NCI-H2171 (cell line): ENCODE results near the gene TAS2R39.
A peak's percentile ranks its signal among the peaks of the same experiment; 100 is the strongest.

Source experiments
- DNase-seq: peaks from one replicate; lab custom pipeline; 2025; lab: John Stamatoyannopoulos, UW

The TAS2R39 gene

DNA sequence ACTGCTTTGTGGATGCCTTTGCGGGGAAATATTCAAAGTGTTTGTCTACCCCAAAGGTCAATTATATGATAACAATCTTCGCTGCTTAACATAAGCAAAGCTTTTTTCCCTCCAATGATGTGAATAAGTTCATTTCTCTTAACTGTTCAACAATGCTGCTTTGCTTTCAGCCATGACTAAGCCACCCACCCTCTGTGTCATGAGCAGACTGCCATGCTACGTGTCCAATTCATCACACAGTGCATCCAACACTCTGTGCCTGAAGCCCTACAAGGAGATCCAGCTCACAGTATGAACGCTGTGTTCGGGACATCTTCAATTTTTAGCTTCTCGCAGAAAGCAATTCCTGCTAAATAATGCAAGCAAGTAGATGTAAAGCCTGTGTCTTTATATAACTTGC is 32.9 kb downstream of the TAS2R39 start:
- DNase-seq: no peak

DNA sequence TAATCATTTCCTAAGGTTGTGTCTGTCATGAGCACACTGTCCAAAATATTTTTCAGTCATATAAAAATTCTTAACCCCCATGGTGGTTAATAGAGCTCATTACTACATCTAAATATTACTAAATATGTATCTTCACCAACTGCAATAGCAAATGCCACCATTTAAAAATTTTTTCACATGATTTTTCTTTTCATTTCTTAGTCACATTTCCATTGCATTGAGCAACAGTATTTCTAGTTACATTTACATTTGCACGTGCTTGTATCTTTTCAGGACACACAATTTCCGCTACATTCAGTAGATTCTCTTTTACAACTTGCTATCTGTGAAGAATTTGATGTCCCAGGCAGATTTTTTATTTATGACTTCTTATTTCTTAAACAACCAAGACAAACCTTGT is 33.5 kb downstream of the TAS2R39 start:
- DNase-seq: no peak

DNA sequence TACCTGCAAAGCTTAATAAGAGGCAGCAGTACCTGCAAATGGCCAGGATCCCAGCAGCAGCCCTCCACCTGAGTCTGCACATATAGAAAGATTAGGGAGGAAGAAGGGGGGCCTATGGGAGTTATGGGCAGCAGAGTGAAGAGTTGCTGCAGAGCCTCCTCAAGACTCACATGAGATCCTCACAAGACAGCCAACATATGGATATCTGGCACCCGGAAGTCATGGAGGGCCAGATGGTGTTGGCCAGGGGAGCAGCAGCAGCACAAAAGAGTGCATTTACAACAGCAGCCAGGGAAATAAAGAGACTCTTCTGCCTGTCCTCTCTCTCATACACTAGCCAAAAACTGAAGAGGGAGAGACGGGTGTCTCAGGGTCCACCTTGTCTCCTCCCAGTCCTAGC is 34.6 kb downstream of the TAS2R39 start:
- peak; percentile 40 for DNase-seq

DNA sequence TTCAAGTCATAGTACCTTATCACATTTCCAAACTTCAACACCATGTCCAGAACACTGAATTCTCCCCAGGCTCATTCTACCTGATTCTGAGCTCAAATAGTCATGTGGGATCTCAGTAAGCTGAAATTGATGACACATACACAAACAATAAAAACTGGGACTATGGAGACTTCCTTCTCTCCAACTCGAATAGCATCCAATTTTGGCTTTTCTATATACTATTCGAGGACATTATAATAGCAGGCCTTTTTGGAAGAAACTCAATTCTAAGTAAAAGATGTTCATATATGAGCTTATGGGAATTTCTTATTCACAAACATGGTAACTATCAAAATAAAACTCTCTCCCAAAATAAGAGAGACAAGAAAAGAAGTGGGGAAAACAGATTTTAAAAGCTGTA is 38.1 kb downstream of the TAS2R39 start:
- no peak for DNase-seq

DNA sequence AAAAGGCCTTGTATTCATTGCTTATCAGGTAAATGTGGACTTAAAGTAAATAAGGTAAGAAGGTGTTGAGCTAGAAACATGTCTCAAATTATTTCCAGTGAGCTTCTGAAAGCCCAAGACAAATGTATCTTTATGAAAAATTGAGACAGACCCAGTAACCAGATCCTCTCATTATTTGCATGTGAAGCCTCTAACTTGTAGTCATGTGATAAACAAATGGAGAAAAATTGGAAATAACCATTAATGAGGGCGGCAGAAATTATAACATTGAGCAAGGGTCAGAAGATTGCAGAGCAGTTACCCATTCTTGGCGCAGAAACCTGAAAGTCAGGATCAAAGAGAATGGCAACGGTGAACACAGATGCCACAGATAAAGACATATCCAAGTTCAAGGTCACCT is 38.5 kb downstream of the TAS2R39 start, which contains the start of gene TAS2R40:
Gene TAS2R40 (plus strand): TSS at position 301 of the 400 bp plus-strand sequence. CDS start 42 bp downstream, at position 343.
- no peak for DNase-seq

DNA sequence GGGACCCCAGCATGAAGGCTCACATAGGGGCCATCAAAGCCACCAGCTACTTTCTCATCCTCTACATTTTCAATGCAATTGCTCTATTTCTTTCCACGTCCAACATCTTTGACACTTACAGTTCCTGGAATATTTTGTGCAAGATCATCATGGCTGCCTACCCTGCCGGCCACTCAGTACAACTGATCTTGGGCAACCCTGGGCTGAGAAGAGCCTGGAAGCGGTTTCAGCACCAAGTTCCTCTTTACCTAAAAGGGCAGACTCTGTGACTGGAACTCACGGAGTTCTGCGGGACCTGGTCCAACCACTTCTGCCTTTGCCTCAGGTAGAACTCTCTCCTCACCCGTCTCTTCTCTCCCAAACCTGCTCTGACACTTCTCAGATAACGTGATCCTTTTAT is 39.6 kb downstream of the TAS2R39 start:
- DNase-seq: no peak

DNA sequence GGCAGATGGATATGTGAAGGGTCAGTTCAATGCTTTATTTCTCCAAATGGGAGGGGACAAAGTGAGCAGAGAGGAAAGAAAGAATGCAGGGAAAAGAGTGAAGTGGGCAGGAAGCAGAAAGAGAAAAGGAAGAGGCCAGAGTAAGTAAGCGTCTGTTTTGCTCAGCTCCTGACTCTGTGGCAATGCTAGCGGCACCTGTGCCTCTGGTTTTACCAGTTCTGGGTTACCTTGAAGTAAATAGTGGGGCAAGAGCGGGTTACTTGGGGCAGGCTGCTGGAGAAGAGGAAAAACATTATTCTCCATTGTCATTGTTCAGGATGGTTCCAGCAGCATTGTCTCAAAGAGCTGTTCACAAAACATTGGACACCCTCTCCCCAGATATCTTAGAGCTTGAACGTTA is 40.6 kb downstream of the TAS2R39 start:
- DNase-seq: no peak

DNA sequence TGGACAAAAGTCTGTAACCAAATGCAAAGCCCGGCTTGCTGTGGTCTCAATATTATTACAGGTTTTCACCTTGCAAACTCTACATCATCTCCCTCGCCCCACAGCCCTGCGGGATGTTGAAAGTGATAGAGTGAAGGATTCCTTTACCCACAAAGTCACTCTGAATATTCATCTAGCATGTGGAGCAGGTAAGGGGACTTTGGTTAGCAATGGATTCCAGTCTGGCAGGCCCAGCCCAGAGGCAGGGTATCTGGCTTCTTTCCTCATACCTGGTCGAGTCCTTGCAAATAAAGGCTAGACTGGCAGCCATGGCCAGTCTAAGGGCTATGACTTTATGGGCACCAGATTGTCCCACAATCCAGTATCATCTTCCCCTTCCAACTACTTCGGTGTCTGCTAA is 41.8 kb downstream of the TAS2R39 start:
- DNase-seq: no peak

DNA sequence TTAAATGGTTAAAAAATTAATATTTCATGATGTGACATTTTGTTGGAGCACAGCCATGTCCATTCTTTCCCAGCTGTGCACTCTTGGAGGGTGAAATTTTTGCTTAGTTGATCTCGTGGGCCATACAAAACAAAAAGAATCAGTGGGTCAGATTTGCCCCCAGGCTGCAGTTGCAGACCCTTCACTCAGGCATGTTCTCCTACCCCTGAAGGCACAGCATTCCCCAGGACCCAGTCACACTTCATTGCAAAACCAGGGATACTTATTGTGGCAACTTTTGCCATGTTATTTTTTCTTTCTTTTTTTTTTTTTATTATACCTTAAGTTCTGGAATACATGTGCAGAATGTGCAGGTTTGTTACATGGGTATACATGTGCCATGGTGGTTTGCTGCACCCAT is 44.6 kb downstream of the TAS2R39 start:
- DNase-seq: no peak

DNA sequence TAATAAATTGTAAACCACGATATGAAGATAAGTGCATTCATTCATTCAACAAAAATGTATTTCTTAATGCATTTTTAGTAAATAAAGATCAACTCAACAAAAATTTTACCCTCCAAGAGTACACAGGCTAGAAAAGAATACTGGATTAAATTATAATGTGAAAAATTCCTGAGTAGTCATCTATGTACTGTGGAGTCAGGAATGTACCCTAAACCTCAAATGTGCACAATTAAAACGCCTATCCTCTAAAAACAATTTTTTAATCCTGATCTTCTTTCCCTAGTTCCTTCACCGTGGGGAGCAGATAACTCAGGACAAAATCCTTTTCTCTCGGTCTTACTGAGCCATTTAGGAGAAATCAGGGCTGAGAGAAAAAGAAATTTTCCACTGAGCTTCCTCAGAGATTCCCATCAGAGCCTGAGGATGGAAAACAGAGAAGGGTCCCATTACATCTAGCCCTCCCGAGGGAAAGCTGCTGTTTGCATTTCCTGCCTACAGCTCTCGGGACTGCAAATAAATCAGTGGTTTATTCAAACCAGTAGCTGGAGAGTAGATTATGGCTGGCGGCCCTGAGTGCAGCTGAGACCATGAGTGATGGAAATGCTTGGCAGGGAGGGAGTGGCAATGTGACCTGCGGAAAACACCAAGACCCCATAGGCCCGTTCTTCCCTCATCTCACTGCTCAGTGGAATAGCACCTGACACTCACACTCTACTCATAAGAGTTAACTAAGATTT is 46.0 kb downstream of the TAS2R39 start:
- peak; percentile 72 for DNase-seq

DNA sequence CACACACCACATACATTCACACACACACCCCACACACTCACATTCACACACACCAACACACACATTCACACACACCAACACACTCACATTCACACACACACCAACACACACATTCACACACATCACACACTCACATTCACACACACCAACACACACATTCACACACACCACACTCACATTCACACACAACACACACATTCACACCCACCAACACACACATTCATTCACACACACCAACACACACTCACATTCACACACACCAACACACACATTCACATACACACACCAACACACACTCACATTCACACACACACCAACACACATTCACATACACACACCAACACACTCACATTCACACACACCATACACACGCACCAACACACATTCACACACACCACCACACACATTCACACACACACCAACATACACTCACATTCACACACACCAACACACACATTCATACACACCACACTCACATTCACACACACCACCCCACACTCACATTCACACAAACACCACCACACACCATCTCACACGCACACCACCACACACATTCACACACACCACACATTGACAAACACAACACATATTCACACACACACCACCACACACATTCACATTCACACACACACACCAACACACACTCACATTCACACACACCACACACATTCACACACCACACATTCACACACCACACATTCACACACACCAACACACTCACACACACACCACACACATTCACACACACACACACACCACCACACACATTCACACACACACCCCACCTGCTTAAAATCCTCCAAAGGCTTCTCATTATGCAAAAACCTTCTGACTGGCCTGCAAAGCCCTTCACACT is 47.6 kb downstream of the TAS2R39 start:
- no peak for DNase-seq
